A549 (cell line): ENCODE measurements around the gene KLHL35. TPM values are rescaled to one million over a fixed set of nuclear protein-coding genes. Genes with fewer than 3 reads are reported as not detected.

ENCODE experiments used
- ATAC-seq, 2 experiments: fragments of 200-7000 bp in 1 of 2; fragments of >200 bp in 1 of 2; cut with Nextera tagmentation in 1 of 2; cut with Tn5 transposase in 1 of 2; 3 replicates each; pipeline versions ENCODE4 v1.8.0 to v1.9.1; 2018 to 2020; ENCODE audit warnings: mild to moderate bottlenecking in 1 of 2, moderate library complexity in 1 of 2
- CTCF ChIA-PET: fragments of 300-600 bp; sonication (Branson Sonifier 250); formaldehyde crosslinking; extraction: SDS; loops from one replicate; lab custom pipeline; 2021; ENCODE audit warnings: antibody characterized with exemption, inconsistent platforms; lab: Yijun Ruan, JAX
- POLR2A ChIA-PET: fragments of 350-600 bp; formaldehyde crosslinking; extraction: SDS; loops from one replicate; lab custom pipeline; 2021; ENCODE audit warnings: antibody characterized with exemption, inconsistent platforms; lab: Yijun Ruan, JAX
- DNase-seq, 2 experiments: peaks; one replicate each; pipeline versions ENCODE4 v3.0.0 to v3.0.0-alpha.2; 2011 to 2016; ENCODE audit warnings: low read depth in 1 of 2, low spot score in 1 of 2
- FAIRE-seq: peaks from 2 replicates; lab custom pipeline; 2011; peaks lifted over from hg19 to GRCh38; lab: Jason Lieb, UNC
- H3K27ac ChIP-seq, 2 experiments: fragments of >200 bp; sonication (Bioruptor Twin); formaldehyde crosslinking; 3 replicates each; pipeline ENCODE4 v1.5.1; 2016 to 2017
- H3K4me1 ChIP-seq: fragments of >200 bp; sonication (Bioruptor Twin); formaldehyde crosslinking; 3 replicates; pipeline ENCODE4 v1.6.1; 2016
- H3K4me2 ChIP-seq: fragments of >200 bp; sonication (Bioruptor Twin); formaldehyde crosslinking; 3 replicates; pipeline ENCODE4 v1.6.1; 2016
- H3K4me3 ChIP-seq: fragments of >200 bp; sonication (Bioruptor Twin); formaldehyde crosslinking; 3 replicates; pipeline ENCODE4 v1.5.1; 2016
- H3K9me3 ChIP-seq: fragments of >200 bp; sonication (Bioruptor Twin); formaldehyde crosslinking; 3 replicates; pipeline ENCODE4 v1.6.1; 2016
- ATOH8 ChIP-seq: fragments of 250-450 bp; sonication (Bioruptor Pico); IDR thresholded peaks from 2 replicates; pipeline ENCODE4 v1.5.0; 2020; ENCODE audit warnings: low read depth, mild to moderate bottlenecking, moderate library complexity
- BHLHE40 ChIP-seq: IDR thresholded peaks from 2 replicates; pipeline ENCODE4 v1.6.1; 2012; ENCODE audit warnings: low read depth, low read length, inconsistent platforms
- CHD4 ChIP-seq: fragments of 200-600 bp; sonication (generic); IDR thresholded peaks from 2 replicates; pipeline ENCODE4 v1.6.1; 2016; ENCODE audit warnings: antibody characterized with exemption, mild to moderate bottlenecking, borderline replicate concordance
- E2F6 ChIP-seq: IDR thresholded peaks from 2 replicates; pipeline ENCODE4 v1.6.1; 2012; ENCODE audit warnings: low read depth, borderline replicate concordance
- EHF ChIP-seq: fragments of 250-450 bp; sonication (Bioruptor Pico); IDR thresholded peaks from 2 replicates; pipeline ENCODE4 v1.5.0; 2020; ENCODE audit warnings: mild to moderate bottlenecking
- ESRRA ChIP-seq: fragments of 150-350 bp; IDR thresholded peaks from 2 replicates; pipeline ENCODE4 v1.6.1; 2014; ENCODE audit warnings: mild to moderate bottlenecking, low read length, borderline replicate concordance
- HES2 ChIP-seq: fragments of >200 bp; sonication (Bioruptor Twin); formaldehyde crosslinking; IDR thresholded peaks from 2 replicates; pipeline ENCODE4 v1.6.1; 2016
- HOXB13 ChIP-seq: fragments of 250-450 bp; sonication (Bioruptor Pico); IDR thresholded peaks from 2 replicates; pipeline ENCODE4 v1.5.0; 2020; ENCODE audit warnings: low read depth, mild to moderate bottlenecking, moderate library complexity
- HOXB5 ChIP-seq: fragments of 250-450 bp; sonication (Bioruptor Pico); IDR thresholded peaks from 2 replicates; pipeline ENCODE4 v1.5.0; 2020; ENCODE audit warnings: mild to moderate bottlenecking, moderate library complexity
- JUN ChIP-seq, 2 experiments: fragments of >200 bp; sonication (Bioruptor Twin); formaldehyde crosslinking; IDR thresholded peaks; 2 replicates in 1 of 2; 3 replicates in 1 of 2; pipeline ENCODE4 v1.6.1; 2016 to 2017
- MAFK ChIP-seq: fragments of 450-650 bp; IDR thresholded peaks from 2 replicates; pipeline ENCODE4 v1.6.1; 2014; ENCODE audit not compliant: partially characterized antibody
- MAX ChIP-seq: IDR thresholded peaks from 2 replicates; pipeline ENCODE4 v1.6.1; 2012
- NFE2L2 ChIP-seq: fragments of 150-350 bp; conservative IDR thresholded peaks from 2 replicates; pipeline ENCODE4 v1.6.1; 2014; ENCODE audit warnings: low read length
- NPAS2 ChIP-seq: fragments of 250-450 bp; sonication (Bioruptor Pico); IDR thresholded peaks from 2 replicates; pipeline ENCODE4 v1.8.0; 2022; ENCODE audit warnings: mild to moderate bottlenecking, moderate library complexity, borderline replicate concordance
- NR3C1 ChIP-seq: fragments of >200 bp; sonication (Bioruptor Twin); formaldehyde crosslinking; IDR thresholded peaks from 3 replicates; pipeline ENCODE4 v1.6.1; 2017
- POLR2A ChIP-seq: IDR thresholded peaks from 2 replicates; pipeline ENCODE4 v1.6.1; 2012; ENCODE audit warnings: mild to moderate bottlenecking, low read length
- RNF2 ChIP-seq: fragments of 200-600 bp; sonication (generic); IDR thresholded peaks from 2 replicates; pipeline ENCODE4 v1.6.1; 2016; ENCODE audit warnings: low read depth, mild to moderate bottlenecking, antibody characterized with exemption, moderate library complexity, borderline replicate concordance
- TP53 ChIP-seq: fragments of 250-450 bp; sonication (Bioruptor Pico); IDR thresholded peaks from 2 replicates; pipeline ENCODE4 v1.5.0; 2021; ENCODE audit warnings: mild to moderate bottlenecking, moderate library complexity
- ZNF302 ChIP-seq: fragments of 250-450 bp; sonication (Bioruptor Pico); IDR thresholded peaks from 2 replicates; pipeline ENCODE4 v1.9.0; 2021; ENCODE audit warnings: inconsistent platforms, mild to moderate bottlenecking, moderate library complexity
- ZSCAN20 ChIP-seq: fragments of 250-450 bp; sonication (Bioruptor Pico); IDR thresholded peaks from 2 replicates; pipeline ENCODE4 v1.8.0; 2022; ENCODE audit warnings: mild to moderate bottlenecking, moderate library complexity
- WGBS: methylation state at CpG from one replicate; pipeline ENCODE4 v1.1.6; 2017; ENCODE audit errors: missing lambda C conversion rate; 5-methylcytosine and 5-hydroxymethylcytosine counted together
- polyA plus RNA-seq, 4 experiments: library from polyadenylated mRNA; depleted of rRNA in 3 of 4; stranded (reverse); fragments of >200 nt; fragmentation: RNase III in 1 of 4; extraction: RNeasy Plus Mini Kit Qiagen cat#74134 plus additional on column Dnase treatment in 1 of 4; gene quantifications; 2 replicates in 3 of 4; 3 replicates in 1 of 4; pipeline ENCODE4 v1.2.3, GENCODE V29; 2011 to 2017

KLHL35 gene
- polyA plus RNA-seq, 2 of the 4 experiments (the other 2 are of a cell fraction): 0.56 to 1.0 TPM

GRCh38 chr11:75431533-75432525, 1.2 kb downstream of the KLHL35 start:
- no peak overlapping the region for H3K27ac ChIP-seq
- no peak for TF ChIP-seq NPAS2 (CRISPR knock-in tag)
- peaks cover 8% of the 10 kb centered on the region; the same call in 1 of the 3 replicates for H3K4me1 ChIP-seq
- H3K4me3 ChIP-seq: no peak overlapping the region
- no peak overlapping the region for H3K4me2 ChIP-seq
- 73% methylated on average over 16 of the region's 16 CpGs for WGBS
- peak in 1 of 2 experiments; percentile 32 for DNase-seq
- ChIA-PET POLR2A (no interaction called here), CTCF (interaction anchor here (0.6 to 9.5 kb wide), 12 partner anchors 9 to 466 kb away, joined by 3 to 99 read pairs (median 4); no protein-coding TSS in a partner anchor)
- peaks cover 6% of the 10 kb centered on the region; the same call in 2 of the 3 replicates for H3K9me3 ChIP-seq
- FAIRE-seq: no peak
- peak; percentile 28 to 66; a peak in 4 of 6 replicates for ATAC-seq

GRCh38 chr11:75430714-75431532, 2.1 kb downstream of the KLHL35 start:
- H3K4me3 ChIP-seq: peak overlapping the region; percentile 45
- FAIRE-seq (no peak), DNase-seq (no peak), ATAC-seq (no peak)
- WGBS: 87% methylated on average over 32 of the region's 32 CpGs
- POLR2A ChIA-PET: interaction anchor here (0.6 to 1.0 kb wide), 3 partner anchors 10 to 31 kb away, joined by 3 to 4 read pairs (median 3); no protein-coding TSS in a partner anchor
- peak overlapping the region; percentile 65 to 93 for H3K27ac ChIP-seq
- peaks cover 6% of the 10 kb centered on the region; the same call in 2 of the 3 replicates for H3K9me3 ChIP-seq
- TF ChIP-seq HOXB5 (CRISPR knock-in tag): no peak
- TF ChIP-seq RNF2: no peak
- TF ChIP-seq TP53 (CRISPR knock-in tag): no peak
- no peak for TF ChIP-seq NR3C1
- TF ChIP-seq HES2: no peak
- TF ChIP-seq ATOH8: no peak
- CTCF ChIA-PET: interaction anchor here (0.8 to 16.5 kb wide), 9 partner anchors 8 to 128 kb away, joined by 3 to 231 read pairs (median 9); partner anchors contain the start of gene RPS3
- peaks cover 8% of the 10 kb centered on the region; the same call in 1 of the 3 replicates for H3K4me1 ChIP-seq
- H3K4me2 ChIP-seq: peak overlapping the region; percentile 81

GRCh38 chr11:75429902-75430713, 2.9 kb downstream of the KLHL35 start:
- ChIA-PET CTCF (interaction anchor here (0.8 to 16.5 kb wide), 12 partner anchors 9 to 102 kb away, joined by 3 to 231 read pairs (median 7); partner anchors contain the start of gene RPS3), POLR2A (interaction anchor here (0.6 to 1.0 kb wide), 4 partner anchors 9 to 143 kb away, joined by 3 to 4 read pairs (median 3); no protein-coding TSS in a partner anchor)
- 33% methylated on average over 24 of the region's 134 CpGs for WGBS

More at GRCh38 chr11:75429902-75430713, 2.9 kb downstream of the KLHL35 start:
- Histone ChIP-seq H3K9me3 (peaks cover 6% of the 10 kb centered on the region; the same call in 2 of the 3 replicates), H3K4me3 (peak overlapping the region; percentile 45), H3K4me2 (peak overlapping the region; percentile 81), H3K4me1 (peaks cover 8% of the 10 kb centered on the region; the same call in 1 of the 3 replicates), H3K27ac (peak overlapping the region; percentile 65 to 93)
- TF ChIP-seq TP53 (CRISPR knock-in tag) (peak; percentile 83; the same call in 1 of the 2 replicates), MAFK (no peak), MAX (peak; percentile 87), POLR2A (peak; percentile 31; the same call in 1 of the 2 replicates), NR3C1 (no peak), HOXB13 (CRISPR knock-in tag) (peak; percentile 71), ATOH8 (0 out of 2 replicates have a peak, but pooled peaks have one; percentile 57), ESRRA (no peak), RNF2 (no peak), NPAS2 (CRISPR knock-in tag) (peak; percentile 63), NFE2L2 (no peak), E2F6 (peak; percentile 91), CHD4 (no peak), ZSCAN20 (CRISPR knock-in tag) (no peak), ZNF302 (CRISPR knock-in tag) (peak; percentile 25; the same call in 1 of the 2 replicates), HOXB5 (CRISPR knock-in tag) (peak; percentile 72; the same call in 1 of the 2 replicates), BHLHE40 (no peak), JUN (IDR thresholded peaks at IDR 0.05) (peak in 1 of 2 experiments; percentile 43; a peak in 1 of 5 replicates), EHF (CRISPR knock-in tag) (peak; percentile 59; the same call in 1 of the 2 replicates)
- FAIRE-seq (no peak), ATAC-seq (peak; percentile 64 to 73), DNase-seq (peak; percentile 57 to 76)
